Right atrium auricular region (tissue), 2 donors: ENCODE measurements around the gene RAI1. TPM values are rescaled to one million over a fixed set of nuclear protein-coding genes. Genes with fewer than 3 reads are reported as not detected.

ENCODE experiments used
- DNase-seq: peaks from one replicate; pipeline ENCODE4 v3.0.0-alpha.2; 2019; ENCODE audit warnings: low spot score
- H3K27ac ChIP-seq, 2 donors: fragments of 200-600 bp; sonication (generic); 1 replicate in 1 of 2; 2 replicates in 1 of 2; pipeline ENCODE4 v1.5.1; 2016 to 2019
- H3K27me3 ChIP-seq, 2 donors: fragments of 200-600 bp; sonication (generic); one replicate each; pipeline versions ENCODE4 v1.5.1 to v1.6.0; 2017 to 2019
- H3K36me3 ChIP-seq: fragments of 200-600 bp; sonication (generic); one replicate; pipeline ENCODE4 v1.5.1; 2016
- H3K4me1 ChIP-seq, 2 donors: fragments of 200-600 bp; sonication (generic); one replicate each; pipeline versions ENCODE4 v1.5.1 to v1.6.0; 2017 to 2019
- H3K4me3 ChIP-seq, 2 donors: fragments of 200-600 bp; sonication (generic); 1 replicate in 1 of 2; 2 replicates in 1 of 2; pipeline ENCODE4 v1.5.1; 2017 to 2019; ENCODE audit warnings: mild to moderate bottlenecking in 1 of 2, moderate library complexity in 1 of 2
- H3K9me3 ChIP-seq, 2 donors: fragments of 200-600 bp; sonication (generic); one replicate each; pipeline ENCODE4 v1.5.1; 2019
- total RNA-seq, 2 donors: library from RNA; depleted of rRNA; stranded (reverse); fragments of >200 nt; gene quantifications; one replicate each; pipeline ENCODE4 v1.1.0, GENCODE V29; 2016
- TF ChIP-seq, protein P1 (sequence below), 2 donors: fragments of 200-600 bp; sonication (generic); IDR thresholded peaks; one replicate each; pipeline ENCODE4 v1.5.1; 2019; ENCODE audit warnings: antibody characterized with exemption in 2 of 2

Gene RAI1
- total RNA-seq, 2 donors from 2014 or later: 23.8 to 24.9 TPM

DNA sequence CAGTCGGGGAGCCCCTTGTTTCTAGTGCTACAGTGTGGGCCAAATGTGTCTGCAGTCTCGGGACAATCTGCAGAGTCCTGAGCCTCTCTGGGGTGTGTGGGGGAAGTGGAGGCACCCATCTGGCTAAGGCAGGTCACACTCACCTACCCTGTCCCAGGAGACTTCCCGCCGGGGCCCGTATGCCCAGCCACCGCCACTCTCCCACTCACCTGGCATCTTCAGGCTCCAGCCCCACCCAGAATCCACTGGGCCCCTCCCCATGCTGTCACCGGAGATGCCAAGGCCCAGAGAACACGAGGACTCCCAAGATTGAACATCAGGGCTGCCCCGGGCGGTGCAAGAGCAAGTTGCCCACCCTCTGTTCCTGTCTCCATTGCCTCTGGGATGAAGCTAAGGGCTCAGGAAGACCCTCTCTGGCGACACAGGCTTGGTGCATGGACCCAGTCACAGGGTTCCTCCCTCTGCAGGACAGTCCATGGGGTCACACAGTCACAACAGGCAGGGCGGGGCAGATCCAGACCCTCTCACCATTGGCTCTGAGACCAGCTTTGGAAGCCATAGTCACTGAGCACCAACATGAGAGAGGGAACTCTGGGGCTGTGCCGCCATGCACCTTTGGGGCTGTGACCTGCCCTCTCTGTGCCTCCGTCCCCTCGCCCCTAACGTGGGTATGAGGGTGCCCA is 117.5 kb downstream of the RAI1 start:
- TF ChIP-seq, protein P1, sequence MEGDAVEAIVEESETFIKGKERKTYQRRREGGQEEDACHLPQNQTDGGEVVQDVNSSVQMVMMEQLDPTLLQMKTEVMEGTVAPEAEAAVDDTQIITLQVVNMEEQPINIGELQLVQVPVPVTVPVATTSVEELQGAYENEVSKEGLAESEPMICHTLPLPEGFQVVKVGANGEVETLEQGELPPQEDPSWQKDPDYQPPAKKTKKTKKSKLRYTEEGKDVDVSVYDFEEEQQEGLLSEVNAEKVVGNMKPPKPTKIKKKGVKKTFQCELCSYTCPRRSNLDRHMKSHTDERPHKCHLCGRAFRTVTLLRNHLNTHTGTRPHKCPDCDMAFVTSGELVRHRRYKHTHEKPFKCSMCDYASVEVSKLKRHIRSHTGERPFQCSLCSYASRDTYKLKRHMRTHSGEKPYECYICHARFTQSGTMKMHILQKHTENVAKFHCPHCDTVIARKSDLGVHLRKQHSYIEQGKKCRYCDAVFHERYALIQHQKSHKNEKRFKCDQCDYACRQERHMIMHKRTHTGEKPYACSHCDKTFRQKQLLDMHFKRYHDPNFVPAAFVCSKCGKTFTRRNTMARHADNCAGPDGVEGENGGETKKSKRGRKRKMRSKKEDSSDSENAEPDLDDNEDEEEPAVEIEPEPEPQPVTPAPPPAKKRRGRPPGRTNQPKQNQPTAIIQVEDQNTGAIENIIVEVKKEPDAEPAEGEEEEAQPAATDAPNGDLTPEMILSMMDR (IDR thresholded peaks at IDR 0.05): no peak
- Histone ChIP-seq H3K4me1 (peaks cover 0 to 25% of the 10 kb centered on the region in 2 donors), H3K9me3 (no peaks in the 10 kb centered on the region), H3K4me3 (no peak overlapping the region), H3K27ac (no peak overlapping the region), H3K27me3 (no peaks in the 10 kb centered on the region), H3K36me3 (peaks cover 60% of the 10 kb centered on the region)
- DNase-seq: no peak

DNA sequence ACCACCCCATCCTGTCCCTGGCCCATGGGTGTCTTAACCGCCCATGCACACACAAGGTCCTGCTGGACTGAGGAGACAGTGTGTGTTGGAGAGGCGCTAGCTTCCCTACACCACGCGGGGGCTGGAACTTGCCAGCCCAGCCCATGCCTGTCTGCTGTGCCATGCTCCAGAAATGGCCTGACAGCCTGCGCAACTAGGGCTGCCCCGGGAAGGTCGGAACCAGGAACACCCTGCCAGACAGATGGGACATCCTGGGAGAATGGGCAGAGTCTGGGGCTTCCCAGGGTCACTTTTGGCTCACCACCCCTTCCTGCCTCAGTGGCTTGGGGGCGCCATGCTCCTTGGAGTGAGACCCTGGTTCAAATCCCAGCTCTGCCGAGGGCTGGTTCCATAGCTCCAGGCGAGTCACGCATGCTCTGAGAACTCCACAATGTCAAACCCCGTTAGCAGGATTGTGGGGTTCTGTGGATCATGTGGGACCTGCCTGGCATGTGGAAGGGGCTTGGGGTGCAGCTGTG is 119.3 kb downstream of the RAI1 start:
- TF ChIP-seq, protein P1 (IDR thresholded peaks at IDR 0.05): no peak
- no peak for DNase-seq
- H3K36me3 ChIP-seq: peaks cover 52% of the 10 kb centered on the region
- no peak overlapping the region for H3K4me3 ChIP-seq
- no peaks in the 10 kb centered on the region for H3K27me3 ChIP-seq
- no peaks in the 10 kb centered on the region for H3K9me3 ChIP-seq
- H3K4me1 ChIP-seq: peaks cover 0 to 28% of the 10 kb centered on the region in 2 donors
- no peak overlapping the region for H3K27ac ChIP-seq

DNA sequence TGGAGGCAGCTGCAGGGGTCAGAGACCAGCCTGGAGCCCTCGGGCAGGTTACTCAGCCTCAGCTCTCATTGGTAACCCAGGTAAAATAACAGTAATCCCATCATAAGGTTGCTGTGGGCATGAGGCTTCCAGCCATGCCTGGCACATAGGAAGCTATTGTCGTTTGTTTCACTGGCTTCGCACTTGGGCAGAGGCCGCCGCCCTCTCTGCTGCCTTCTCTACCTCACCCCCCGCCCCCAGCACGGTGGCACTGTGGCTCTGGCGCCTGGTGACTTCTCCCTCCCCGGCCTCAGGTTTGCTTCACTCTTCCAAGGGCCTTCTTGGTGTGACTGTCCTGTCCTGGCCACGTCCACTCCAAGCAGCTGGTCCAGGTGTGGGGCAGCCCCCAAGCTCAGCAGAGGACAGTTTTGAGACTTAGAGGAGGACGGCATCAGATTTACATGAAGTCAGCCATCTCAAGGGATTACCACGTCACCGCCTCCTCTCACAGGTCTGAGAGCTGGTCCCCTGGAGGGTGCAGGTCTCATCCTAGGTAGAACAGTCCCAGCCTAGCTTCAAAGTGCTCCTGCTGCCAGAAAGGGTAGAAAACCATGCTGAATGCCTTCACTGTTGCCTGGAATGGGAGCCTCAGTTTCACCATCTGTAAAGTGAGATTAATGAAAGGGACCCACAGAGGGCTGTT is 120.7 kb downstream of the RAI1 start:
- H3K4me3 ChIP-seq: no peak overlapping the region
- H3K9me3 ChIP-seq: no peaks in the 10 kb centered on the region
- peaks cover 0 to 42% of the 10 kb centered on the region in 2 donors for H3K4me1 ChIP-seq
- TF ChIP-seq, protein P1 (IDR thresholded peaks at IDR 0.05): no peak
- H3K27ac ChIP-seq: no peak overlapping the region
- H3K27me3 ChIP-seq: no peaks in the 10 kb centered on the region
- no peak for DNase-seq
- peaks cover 39% of the 10 kb centered on the region for H3K36me3 ChIP-seq

DNA sequence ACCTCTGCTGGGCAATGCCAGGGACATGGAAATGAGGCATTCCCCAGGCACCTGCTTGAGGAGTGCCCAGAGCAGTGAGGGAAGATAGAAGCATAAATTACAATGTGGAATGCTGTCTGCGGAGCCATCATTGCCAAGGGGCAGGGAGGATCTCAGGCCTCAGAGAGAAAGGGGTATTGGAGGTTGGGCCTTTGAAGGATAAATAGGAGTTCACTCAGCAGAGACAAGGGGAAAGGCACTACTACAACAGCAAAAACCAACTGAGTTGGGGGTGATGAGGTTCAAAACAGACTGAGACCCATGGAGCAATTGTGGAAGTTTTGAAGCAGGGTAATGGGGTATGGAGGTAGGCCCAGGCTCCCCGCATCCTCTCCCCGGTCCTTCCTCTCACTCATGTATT is 122.7 kb downstream of the RAI1 start:
- H3K9me3 ChIP-seq: no peaks in the 10 kb centered on the region
- TF ChIP-seq, protein P1 (IDR thresholded peaks at IDR 0.05): no peak
- peaks cover 19% of the 10 kb centered on the region for H3K36me3 ChIP-seq
- no peak overlapping the region for H3K27ac ChIP-seq
- no peak for DNase-seq
- H3K4me3 ChIP-seq: no peak overlapping the region
- H3K4me1 ChIP-seq: peaks cover 0 to 45% of the 10 kb centered on the region in 2 donors
- H3K27me3 ChIP-seq: no peaks in the 10 kb centered on the region

DNA sequence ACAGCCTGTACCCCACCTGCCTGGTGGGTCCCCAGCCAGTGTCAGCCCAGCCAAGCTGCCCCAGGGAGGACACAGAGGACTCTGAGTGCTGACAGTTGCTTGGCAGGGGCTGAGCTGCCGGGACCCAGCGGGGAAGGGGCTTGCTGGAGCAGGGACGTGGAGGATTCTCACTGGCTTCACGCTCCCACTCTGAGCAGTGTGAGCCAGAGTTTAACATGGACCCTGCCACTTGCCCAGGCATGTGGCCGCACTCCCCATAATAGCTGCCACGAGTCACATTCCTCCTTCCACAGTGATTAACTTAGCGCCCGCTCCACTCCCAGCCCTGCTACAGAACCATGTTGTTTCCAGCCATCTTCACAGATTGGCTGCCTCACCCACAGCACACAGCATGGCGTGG is 124.3 kb downstream of the RAI1 start:
- Histone ChIP-seq H3K9me3 (no peaks in the 10 kb centered on the region), H3K27ac (peak overlapping the region; percentile 66 to 83), H3K4me1 (peaks cover 0 to 53% of the 10 kb centered on the region in 2 donors), H3K4me3 (no peak overlapping the region), H3K36me3 (peaks cover 15% of the 10 kb centered on the region), H3K27me3 (no peaks in the 10 kb centered on the region)
- no peak for DNase-seq
- TF ChIP-seq, protein P1 (IDR thresholded peaks at IDR 0.05): no peak
